ENCODE measurements around the gene NECTIN1. TPM values are rescaled to one million over a fixed set of nuclear protein-coding genes. Genes with fewer than 3 reads are reported as not detected.

Gene NECTIN1
- total and polyA plus RNA-seq, 2 donors (not counting 3 experiments of a cell fraction or from before 2014, with no cell fraction given), result 10.8 to 23.6 TPM

- TF ChIP-seq FOS (IDR thresholded peaks at IDR 0.05; ENCODE audit: borderline replicate concordance, insufficient read depth, low read length) (no peak), POLR2AphosphoS5 (IDR thresholded peaks at IDR 0.05; ENCODE audit: insufficient read depth, low read depth, low read length) (no peak), EZH2 (IDR thresholded peaks at IDR 0.05; ENCODE audit: borderline replicate concordance, low read depth, low read length, severe bottlenecking) (no peak), MYC (IDR thresholded peaks at IDR 0.05; ENCODE audit: low read depth, low read length) (no peak), POLR2A (IDR thresholded peaks at IDR 0.05; ENCODE audit: low read depth, low read length) (no peak), JUN (IDR thresholded peaks at IDR 0.05; ENCODE audit: borderline replicate concordance, insufficient read depth, insufficient read length, low read depth) (no peak), GATA2 (IDR thresholded peaks at IDR 0.05; ENCODE audit: insufficient read depth, insufficient read length, low read depth, low read length) (no peak)
- TF ChIP-seq, protein P1, sequence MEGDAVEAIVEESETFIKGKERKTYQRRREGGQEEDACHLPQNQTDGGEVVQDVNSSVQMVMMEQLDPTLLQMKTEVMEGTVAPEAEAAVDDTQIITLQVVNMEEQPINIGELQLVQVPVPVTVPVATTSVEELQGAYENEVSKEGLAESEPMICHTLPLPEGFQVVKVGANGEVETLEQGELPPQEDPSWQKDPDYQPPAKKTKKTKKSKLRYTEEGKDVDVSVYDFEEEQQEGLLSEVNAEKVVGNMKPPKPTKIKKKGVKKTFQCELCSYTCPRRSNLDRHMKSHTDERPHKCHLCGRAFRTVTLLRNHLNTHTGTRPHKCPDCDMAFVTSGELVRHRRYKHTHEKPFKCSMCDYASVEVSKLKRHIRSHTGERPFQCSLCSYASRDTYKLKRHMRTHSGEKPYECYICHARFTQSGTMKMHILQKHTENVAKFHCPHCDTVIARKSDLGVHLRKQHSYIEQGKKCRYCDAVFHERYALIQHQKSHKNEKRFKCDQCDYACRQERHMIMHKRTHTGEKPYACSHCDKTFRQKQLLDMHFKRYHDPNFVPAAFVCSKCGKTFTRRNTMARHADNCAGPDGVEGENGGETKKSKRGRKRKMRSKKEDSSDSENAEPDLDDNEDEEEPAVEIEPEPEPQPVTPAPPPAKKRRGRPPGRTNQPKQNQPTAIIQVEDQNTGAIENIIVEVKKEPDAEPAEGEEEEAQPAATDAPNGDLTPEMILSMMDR (IDR thresholded peaks at IDR 0.05; ENCODE audit: extremely low read depth in 1 of 2, insufficient read depth in 1 of 2, low read depth in 1 of 2, low read length in 2 of 2), result no peak
- TF ChIP-seq, protein P2, sequence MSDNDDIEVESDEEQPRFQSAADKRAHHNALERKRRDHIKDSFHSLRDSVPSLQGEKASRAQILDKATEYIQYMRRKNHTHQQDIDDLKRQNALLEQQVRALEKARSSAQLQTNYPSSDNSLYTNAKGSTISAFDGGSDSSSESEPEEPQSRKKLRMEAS (IDR thresholded peaks at IDR 0.05; ENCODE audit: insufficient read depth, insufficient read length), result no peak
- H3K9ac ChIP-seq (replicated peaks; ENCODE audit: extremely low read depth, insufficient read depth, low read length), result no peak overlapping the region
- no peak overlapping the region for H2AFZ ChIP-seq (ENCODE audit: low read depth, low read length)
- no peaks in the 10 kb centered on the region for H3K9me3 ChIP-seq (replicated peaks; ENCODE audit: control insufficient read depth, insufficient read depth, low read length)
- dilution Hi-C loops (cut with MboI; ENCODE audit: extremely low pct_ligation_motif_present, low sequenced_read_pairs) (no loop called here), intact Hi-C loops (cut with micrococcal nuclease) (loop anchor here (5.0 kb wide), 1 partner anchor 162 kb away; no protein-coding TSS in a partner anchor)
- no peaks in the 10 kb centered on the region for H3K36me3 ChIP-seq (ENCODE audit: control insufficient read depth in 2 of 2, extremely low read depth in 1 of 2, insufficient read depth in 2 of 2, low read length in 2 of 2)
- ChIA-PET POLR2A (no interaction called here), CTCF (no interaction called here)
- H3K4me3 ChIP-seq (replicated peaks in 1 of 3; ENCODE audit: insufficient read depth in 1 of 3, low read depth in 1 of 3, low read length in 3 of 3), result no peak overlapping the region
- no peak overlapping the region for H3K4me2 ChIP-seq (ENCODE audit: insufficient read depth, low read length)
- H3K9me1 ChIP-seq (replicated peaks; ENCODE audit: control insufficient read depth, extremely low read depth, insufficient read depth, low read length), result no peaks in the 10 kb centered on the region
- H3K27ac ChIP-seq (ENCODE audit: insufficient read depth, low read depth, low read length), result no peak overlapping the region
- no peaks in the 10 kb centered on the region for H3K79me2 ChIP-seq (ENCODE audit: control insufficient read depth, insufficient read depth, low read length)
- BruUV-seq (replicated peaks), result no TSS peak
- H3K27me3 ChIP-seq (ENCODE audit: control insufficient read depth in 2 of 2, insufficient read depth in 2 of 2, low read length in 2 of 2), result peaks cover 0 to 2% of the 10 kb centered on the region in 2 experiments
- H3K4me1 ChIP-seq (ENCODE audit: control insufficient read depth, extremely low read depth, insufficient read depth, low read length), result no peaks in the 10 kb centered on the region
- no peaks in the 10 kb centered on the region for H4K20me1 ChIP-seq (replicated peaks; ENCODE audit: control insufficient read depth, extremely low read depth, insufficient read depth, low read length)
- DNase-seq (ENCODE audit: low read depth, low spot score) (no peak), FAIRE-seq (no peak)
Observed at GRCh38 chr11:119644502-119644901, 84.5 kb downstream of the NECTIN1 start.

All from endothelial cell of umbilical vein (primary cell).